ENCODE measurements around the gene CHCHD3. TPM values are rescaled to one million over a fixed set of nuclear protein-coding genes. Genes with fewer than 3 reads are reported as not detected.

Gene CHCHD3
- total and polyA plus RNA-seq, 4 donors: 25.5 to 37.8 (median 31.8) TPM

DNA sequence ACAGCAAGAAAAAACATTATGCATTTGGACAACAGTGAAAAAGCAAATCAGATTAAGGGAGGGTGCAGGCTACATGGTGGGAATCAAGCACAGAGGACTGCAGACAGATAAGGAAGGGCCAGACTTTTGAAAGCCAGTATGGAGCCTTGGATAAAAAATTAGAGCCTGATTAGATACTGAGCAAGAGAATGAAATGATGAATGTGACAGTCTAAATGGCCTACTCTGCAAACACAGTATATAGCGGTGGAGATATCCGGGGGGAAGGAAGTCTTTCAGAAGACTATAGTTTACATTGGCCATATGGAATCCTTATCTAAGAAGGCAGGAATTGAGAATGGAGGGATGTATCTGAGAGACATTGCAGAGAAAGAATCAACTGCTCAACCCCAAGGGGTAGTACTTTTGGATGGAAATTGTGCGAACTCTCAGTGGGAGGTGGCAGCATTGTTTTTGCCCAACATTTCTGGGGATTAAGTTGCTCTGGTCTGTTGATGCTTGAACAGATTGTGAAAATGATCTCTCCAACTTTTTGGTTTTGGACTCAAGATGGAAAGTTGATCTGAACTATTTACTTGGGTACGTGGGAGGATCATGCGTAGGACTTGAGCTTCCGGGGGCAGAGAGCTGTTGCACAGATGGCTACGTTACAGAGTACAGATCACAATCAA, 39.4 kb upstream of the CHCHD3 start (continued):
- TF ChIP-seq ZBTB33 (IDR thresholded peaks at IDR 0.05) (no peak), MAX (IDR thresholded peaks at IDR 0.05) (no peak), RXRA (IDR thresholded peaks at IDR 0.05) (no peak), NR2F2 (IDR thresholded peaks at IDR 0.05) (no peak), RAD21 (IDR thresholded peaks at IDR 0.05) (no peak), GABPA (IDR thresholded peaks at IDR 0.05 in 1 of 2, conservative IDR thresholded peaks at IDR 0.05 in 1 of 2) (no peak)

- no peaks in the 10 kb centered on the region for H3K36me3 ChIP-seq (ENCODE audit: control insufficient read depth in 4 of 4, insufficient read depth in 3 of 4, low read depth in 1 of 4, low read length in 3 of 4)
- H3K27me3 ChIP-seq (ENCODE audit: control insufficient read depth in 4 of 4, insufficient read depth in 4 of 4, low read length in 3 of 4): peaks cover 0 to 9% (median 0%) of the 10 kb centered on the region in 4 donors
- no peaks in the 10 kb centered on the region for H3K9me3 ChIP-seq (ENCODE audit: control insufficient read depth in 4 of 4, low read length in 3 of 4)
- H3K27ac ChIP-seq (ENCODE audit: low read depth in 1 of 2, low read length in 2 of 2): no peak overlapping the region
- DNase-seq (ENCODE audit: low spot score): no peak
- no peak overlapping the region for H3K9ac ChIP-seq (ENCODE audit: low read depth in 1 of 2, low read length in 2 of 2)
- no peaks in the 10 kb centered on the region for H3K4me1 ChIP-seq (ENCODE audit: control insufficient read depth in 4 of 4, insufficient read depth in 4 of 4, low read length in 3 of 4)
- H3K4me3 ChIP-seq (ENCODE audit: low read depth in 1 of 3, low read length in 3 of 3): no peak overlapping the region
- TF ChIP-seq EGR1 (IDR thresholded peaks at IDR 0.05; ENCODE audit: low read depth in 2 of 2): no peak
- no peak for TF ChIP-seq JUND (IDR thresholded peaks at IDR 0.05)
- no peak for TF ChIP-seq FOXA1 (IDR thresholded peaks at IDR 0.05)
- TF ChIP-seq HNF4G (IDR thresholded peaks at IDR 0.05): no peak
- no peak for TF ChIP-seq TAF1 (conservative IDR thresholded peaks at IDR 0.05)
- TF ChIP-seq GABPA (IDR thresholded peaks at IDR 0.05 in 1 of 2, conservative IDR thresholded peaks at IDR 0.05 in 1 of 2): no peak
- TF ChIP-seq RAD21 (IDR thresholded peaks at IDR 0.05): no peak
- TF ChIP-seq, protein P1, sequence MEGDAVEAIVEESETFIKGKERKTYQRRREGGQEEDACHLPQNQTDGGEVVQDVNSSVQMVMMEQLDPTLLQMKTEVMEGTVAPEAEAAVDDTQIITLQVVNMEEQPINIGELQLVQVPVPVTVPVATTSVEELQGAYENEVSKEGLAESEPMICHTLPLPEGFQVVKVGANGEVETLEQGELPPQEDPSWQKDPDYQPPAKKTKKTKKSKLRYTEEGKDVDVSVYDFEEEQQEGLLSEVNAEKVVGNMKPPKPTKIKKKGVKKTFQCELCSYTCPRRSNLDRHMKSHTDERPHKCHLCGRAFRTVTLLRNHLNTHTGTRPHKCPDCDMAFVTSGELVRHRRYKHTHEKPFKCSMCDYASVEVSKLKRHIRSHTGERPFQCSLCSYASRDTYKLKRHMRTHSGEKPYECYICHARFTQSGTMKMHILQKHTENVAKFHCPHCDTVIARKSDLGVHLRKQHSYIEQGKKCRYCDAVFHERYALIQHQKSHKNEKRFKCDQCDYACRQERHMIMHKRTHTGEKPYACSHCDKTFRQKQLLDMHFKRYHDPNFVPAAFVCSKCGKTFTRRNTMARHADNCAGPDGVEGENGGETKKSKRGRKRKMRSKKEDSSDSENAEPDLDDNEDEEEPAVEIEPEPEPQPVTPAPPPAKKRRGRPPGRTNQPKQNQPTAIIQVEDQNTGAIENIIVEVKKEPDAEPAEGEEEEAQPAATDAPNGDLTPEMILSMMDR (IDR thresholded peaks at IDR 0.05; ENCODE audit: low read depth, low read length, missing input control): no peak
- no peak for TF ChIP-seq FOXA2 (IDR thresholded peaks at IDR 0.05)
Measured at GRCh38 chr7:133119067-133119466, 37.2 kb upstream of the CHCHD3 start.

DNA sequence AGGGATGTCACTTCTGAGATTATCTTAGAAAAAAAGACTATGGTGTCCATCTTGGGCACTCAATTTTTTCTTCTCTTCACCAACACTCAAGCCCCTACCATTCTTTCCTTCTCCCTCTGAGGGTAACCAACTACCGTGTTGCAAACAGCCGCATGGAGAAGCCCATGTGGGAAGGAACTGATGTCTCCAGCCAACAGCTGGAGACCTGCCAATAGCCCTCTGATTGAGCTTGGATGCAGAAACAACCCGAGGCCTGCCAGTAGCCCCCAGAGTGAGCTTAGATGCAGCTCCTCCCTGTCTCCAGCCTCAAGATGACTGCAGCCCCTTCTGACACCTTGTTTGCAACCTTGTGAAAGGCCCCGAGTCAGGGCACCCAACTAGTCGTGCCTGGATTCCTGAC, 36.4 kb upstream of the CHCHD3 start:
- Histone ChIP-seq H3K36me3 (ENCODE audit: control insufficient read depth in 4 of 4, insufficient read depth in 3 of 4, low read depth in 1 of 4, low read length in 3 of 4) (no peaks in the 10 kb centered on the region), H3K4me1 (ENCODE audit: control insufficient read depth in 4 of 4, insufficient read depth in 4 of 4, low read length in 3 of 4) (no peaks in the 10 kb centered on the region), H3K4me3 (ENCODE audit: low read depth in 1 of 3, low read length in 3 of 3) (no peak overlapping the region), H3K27ac (ENCODE audit: low read depth in 1 of 2, low read length in 2 of 2) (no peak overlapping the region), H3K9me3 (ENCODE audit: control insufficient read depth in 4 of 4, low read length in 3 of 4) (no peaks in the 10 kb centered on the region), H3K9ac (ENCODE audit: low read depth in 1 of 2, low read length in 2 of 2) (no peak overlapping the region), H3K27me3 (ENCODE audit: control insufficient read depth in 4 of 4, insufficient read depth in 4 of 4, low read length in 3 of 4) (peaks cover 0 to 9% (median 0%) of the 10 kb centered on the region in 4 donors)
- TF ChIP-seq JUND (IDR thresholded peaks at IDR 0.05) (no peak), HNF4A (conservative IDR thresholded peaks at IDR 0.05) (no peak), GABPA (IDR thresholded peaks at IDR 0.05 in 1 of 2, conservative IDR thresholded peaks at IDR 0.05 in 1 of 2) (no peak), MAX (IDR thresholded peaks at IDR 0.05) (no peak)
- DNase-seq (ENCODE audit: low spot score): no peak
- 78% methylated on average over 5 of the region's 5 CpGs for WGBS

Data from liver (tissue), 9 donors.